IPS-NIHi11 (cell line): Measurements from ENCODE around the gene VPS26B.
"Not testable (repeated sequence)": the region's sequence is repeated elsewhere in the genome, so short reads cannot be mapped to it uniquely, and the experiment has no call there.

Experiments used
- DNase-seq: peaks from one replicate; pipeline ENCODE4 v3.0.0; 2012; ENCODE audit warnings: mixed read lengths, low spot score

The VPS26B gene

DNA sequence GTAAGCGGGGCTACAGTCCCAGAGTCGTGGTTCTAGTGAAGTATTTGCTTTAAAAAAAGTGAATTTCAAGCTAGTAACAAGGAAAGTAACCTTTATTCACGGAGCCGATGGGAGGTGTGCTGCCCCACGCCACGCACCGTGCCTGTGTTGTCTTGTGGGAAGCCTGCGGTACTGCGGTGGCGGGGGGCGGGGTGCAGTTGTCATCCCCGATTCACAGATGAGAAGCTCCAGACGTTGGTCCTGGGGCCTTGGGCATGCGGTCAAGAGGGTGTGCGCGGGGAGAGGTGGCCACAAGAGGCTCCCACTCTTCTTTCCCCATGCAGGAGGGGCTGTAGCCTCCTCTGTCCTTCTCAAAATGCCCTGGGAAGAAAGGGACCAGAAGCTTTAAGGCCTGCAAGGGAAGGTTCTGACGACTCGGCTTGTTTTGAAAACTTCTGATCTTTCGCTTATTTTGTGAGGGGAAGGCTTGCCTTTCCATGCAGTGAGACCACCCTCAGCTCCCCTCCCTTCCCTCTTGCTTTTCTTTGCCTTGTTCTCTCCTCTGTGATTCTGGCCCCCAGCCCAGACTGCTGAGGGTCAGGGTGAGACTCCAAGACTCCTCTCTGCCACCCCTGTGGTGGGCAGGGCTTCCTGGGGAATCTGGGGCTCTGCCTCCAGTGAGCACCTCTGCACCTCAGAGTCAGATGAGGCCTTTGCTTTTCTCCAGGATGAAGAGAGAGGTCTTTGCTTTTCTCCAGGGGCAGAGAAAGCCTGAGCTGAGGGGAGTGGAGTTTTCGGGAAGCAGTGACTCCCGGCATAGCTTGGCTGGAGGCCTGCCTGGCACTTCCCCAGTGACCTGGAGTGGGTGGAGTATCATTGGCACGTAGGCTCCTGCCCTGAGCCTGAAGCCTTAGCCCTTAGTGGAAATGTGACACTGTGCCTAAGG is 57.9 kb downstream of the VPS26B start:
- DNase-seq, result no peak

- no peak for DNase-seq
Measured at GRCh38 chr11:134283461-134284230, 59.2 kb downstream of the VPS26B start.

DNA sequence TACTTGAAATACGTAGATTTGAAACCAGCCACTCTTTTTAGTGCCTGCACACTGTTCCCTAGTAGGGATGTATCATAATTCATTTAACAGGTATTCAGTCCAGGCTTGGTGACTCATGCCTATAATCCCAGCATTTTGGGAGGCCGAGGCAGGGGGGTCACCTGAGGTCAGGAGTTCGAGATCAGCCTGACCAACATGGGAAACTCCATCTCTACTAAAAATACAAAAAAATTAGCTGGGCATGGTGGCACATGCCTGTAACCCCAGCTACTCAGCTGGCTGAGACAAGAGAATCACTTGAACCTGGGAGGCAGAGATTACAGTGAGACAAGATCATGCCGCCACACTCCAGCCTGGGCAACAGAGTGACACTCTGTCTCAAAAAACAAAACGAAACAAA is 59.9 kb downstream of the VPS26B start:
- DNase-seq, result not testable (repeated sequence)

GRCh38 chr11:134287561-134287960 is 63.1 kb downstream of the VPS26B start:
- no peak for DNase-seq

DNA sequence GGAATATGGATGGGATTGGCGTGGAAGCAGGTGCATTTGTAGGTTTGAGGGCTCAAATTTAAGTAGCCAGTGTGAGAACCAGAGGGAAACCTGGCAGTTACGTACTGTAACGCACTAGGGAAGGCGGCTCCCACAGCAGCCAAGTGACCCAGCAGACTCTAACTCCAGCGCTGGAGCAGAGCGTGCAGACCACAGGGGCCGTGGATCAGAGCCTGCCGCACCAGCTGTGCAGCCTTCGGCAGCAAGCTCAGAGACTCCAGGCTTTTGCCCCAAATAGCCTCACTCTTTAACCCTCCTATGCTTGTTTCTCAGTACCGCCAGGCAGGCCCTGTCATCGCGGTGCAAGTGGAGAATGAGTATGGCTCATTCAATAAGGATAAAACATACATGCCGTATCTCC is 64.0 kb downstream of the VPS26B start:
- no peak for DNase-seq

- no peak for DNase-seq
Measured at GRCh38 chr11:134289167-134289566, 64.7 kb downstream of the VPS26B start.

GRCh38 chr11:134289789-134290188 is 65.3 kb downstream of the VPS26B start:
- no peak for DNase-seq

DNA sequence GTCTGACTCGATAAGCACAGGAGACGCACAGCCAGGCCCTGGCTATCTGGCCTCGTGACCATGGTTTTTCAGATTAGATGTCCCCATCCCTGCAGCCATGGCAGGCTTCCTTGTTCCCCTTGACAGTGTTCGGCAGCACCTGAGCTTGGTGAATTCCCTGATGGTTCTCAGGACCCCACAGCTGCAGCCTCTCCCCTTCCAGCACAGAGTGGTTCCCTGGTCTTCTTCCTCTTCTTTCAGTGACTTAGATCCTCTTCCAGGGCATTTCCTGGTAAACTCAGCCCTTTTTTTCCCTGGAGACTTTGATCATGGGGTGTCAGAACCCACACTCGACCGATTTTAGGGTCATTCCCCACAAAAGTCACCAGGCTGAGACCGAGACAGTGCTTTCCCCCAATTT is 66.2 kb downstream of the VPS26B start:
- DNase-seq, result no peak

DNA sequence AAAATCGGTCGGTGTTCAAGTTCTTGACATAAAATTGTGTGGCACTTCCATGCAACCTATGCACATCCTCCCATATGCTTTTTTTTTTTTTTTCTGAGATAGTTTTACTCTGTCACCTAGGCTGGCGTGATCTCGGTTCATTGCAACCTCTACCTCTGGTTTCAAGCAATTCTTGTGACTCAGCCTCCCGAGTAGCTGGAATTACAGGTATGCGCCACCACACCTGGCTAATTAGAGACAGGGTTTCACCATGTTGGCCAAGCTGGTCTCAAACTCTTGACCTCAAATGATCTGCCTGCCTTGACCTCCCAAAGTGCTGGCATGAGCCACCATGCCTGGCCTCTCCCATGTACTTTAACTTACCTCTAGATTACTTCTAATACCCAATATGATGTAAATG is 66.7 kb downstream of the VPS26B start:
- DNase-seq, result no peak

DNA sequence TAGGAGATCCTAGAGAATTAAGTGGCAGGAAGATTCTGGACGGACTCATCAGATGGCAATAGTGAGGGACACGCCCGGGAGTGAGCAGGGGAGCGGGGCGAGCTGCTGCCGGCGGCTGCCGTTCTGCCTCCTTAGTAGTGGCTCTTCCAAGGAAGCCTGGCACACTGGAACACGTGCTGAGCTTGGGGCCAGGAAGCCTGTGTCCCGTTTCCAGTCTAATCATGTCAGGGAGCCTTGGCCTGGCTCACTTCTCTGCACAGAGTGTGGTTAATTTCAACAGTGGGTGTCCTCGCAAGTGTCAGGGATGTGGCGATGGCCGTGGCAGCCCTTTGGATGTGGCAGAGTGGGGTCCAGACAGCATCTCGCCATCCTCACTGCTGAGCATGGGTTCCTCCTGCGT is 68.2 kb downstream of the VPS26B start:
- no peak for DNase-seq

GRCh38 chr11:134293119-134294113 is 68.9 kb downstream of the VPS26B start:
- DNase-seq, result no peak

DNA sequence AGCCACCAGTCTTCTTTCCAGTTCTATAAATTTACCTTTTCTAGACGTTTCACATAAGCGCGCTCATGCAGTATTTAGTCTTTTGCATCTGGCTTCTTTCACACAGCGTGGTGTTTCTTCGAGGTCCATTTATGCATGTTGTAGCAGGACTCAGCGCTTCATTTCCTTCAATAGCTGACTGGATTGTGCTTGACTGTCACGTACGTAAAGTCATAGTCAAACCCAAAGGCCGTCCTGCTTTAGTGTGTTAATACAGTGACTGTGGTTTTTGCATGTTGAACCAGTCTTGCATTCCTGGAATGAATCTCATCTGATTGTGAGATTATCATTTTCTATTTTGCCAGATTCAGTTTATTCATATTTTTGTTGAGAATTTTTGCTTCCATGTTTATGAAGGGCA is 70.2 kb downstream of the VPS26B start:
- no peak for DNase-seq
